Measurements from ENCODE around the gene AKAP13. TPM values are rescaled to one million over a fixed set of nuclear protein-coding genes. Genes with fewer than 3 reads are reported as not detected.
"Not testable (repeated sequence)": the region's sequence is repeated elsewhere in the genome, so short reads cannot be mapped to it uniquely, and the experiment has no call there.

Gene AKAP13
- total RNA-seq, 1 experiment from 2014 or later: 47.3 TPM

- Histone ChIP-seq H3K23me2 (ENCODE audit: insufficient read length, low read depth, low read length, poor library complexity, severe bottlenecking) (no peaks in the 10 kb centered on the region), H3K4me2 (ENCODE audit: insufficient read depth, insufficient read length, low read length) (no peak overlapping the region), H3K9me3 (ENCODE audit: control insufficient read depth, low read depth, low read length) (no peaks in the 10 kb centered on the region), H4K8ac (replicated peaks; ENCODE audit: insufficient read length, low read depth, low read length) (no peak overlapping the region), H4K91ac (ENCODE audit: insufficient read length, low read depth, low read length) (no peak overlapping the region), H3K23ac (ENCODE audit: insufficient read length, low read depth, low read length) (no peak overlapping the region), H3K79me1 (ENCODE audit: insufficient read depth, low read depth, low read length, poor library complexity, severe bottlenecking) (no peaks in the 10 kb centered on the region), H3K14ac (ENCODE audit: insufficient read depth, low read length) (no peak overlapping the region), H2BK5ac (ENCODE audit: insufficient read length, low read length) (no peak overlapping the region), H3K9ac (ENCODE audit: extremely low read depth, insufficient read length, low read length) (no peak overlapping the region), H2BK20ac (ENCODE audit: low read depth, low read length, poor library complexity, severe bottlenecking) (no peak overlapping the region), H3K27me3 (ENCODE audit: insufficient read depth, low read length) (no peaks in the 10 kb centered on the region), H3K56ac (ENCODE audit: insufficient read length, low read depth, low read length) (no peak overlapping the region), H2AFZ (ENCODE audit: low read length) (no peak overlapping the region), H2BK12ac (ENCODE audit: insufficient read length, low read depth, low read length) (no peak overlapping the region), H3K4me1 (ENCODE audit: insufficient read depth, low read length) (no peaks in the 10 kb centered on the region; the same call in 1 of the 2 replicates), H3K18ac (ENCODE audit: insufficient read length, low read depth, low read length) (no peak overlapping the region), H3K79me2 (ENCODE audit: insufficient read depth, low read length) (no peaks in the 10 kb centered on the region), H4K20me1 (ENCODE audit: control insufficient read depth, insufficient read depth, insufficient read length) (no peaks in the 10 kb centered on the region), H2AK5ac (ENCODE audit: insufficient read length, low read length) (no peak overlapping the region), H2BK15ac (ENCODE audit: low read depth, low read length) (no peak overlapping the region), H4K5ac (ENCODE audit: insufficient read length, low read depth, low read length) (no peak overlapping the region), H3K27ac (ENCODE audit: insufficient read length, low read depth, low read length) (no peak overlapping the region), H3T11ph (ENCODE audit: low read length) (no peak overlapping the region), H2BK120ac (ENCODE audit: low read depth, low read length, poor library complexity, severe bottlenecking) (no peak overlapping the region), H3K4ac (ENCODE audit: low read depth, low read length) (no peak overlapping the region)
- H3K4me1 Mint-ChIP-seq: peaks cover 7 to 14% of the 10 kb centered on the region in 2 experiments
- no peak for DNase-seq
- TF ChIP-seq CTCF (conservative IDR thresholded peaks at IDR 0.05): no peak
- peaks cover 0 to 2% of the 10 kb centered on the region in 2 experiments; a peak in 3 of 5 replicates for H3K9me3 Mint-ChIP-seq
- H3K27ac Mint-ChIP-seq: no peak overlapping the region
- peaks cover 4% of the 10 kb centered on the region for H3K27me3 Mint-ChIP-seq (ENCODE audit: low read depth)
- no peaks in the 10 kb centered on the region; a peak in 1 of 7 replicates for H3K36me3 Mint-ChIP-seq (ENCODE audit: insufficient read depth in 1 of 3, low read depth in 3 of 3)
- H3K4me3 Mint-ChIP-seq: no peak overlapping the region
Measured at GRCh38 chr15:85340852-85341251, 39.6 kb upstream of the AKAP13 start.

- H2BK5ac ChIP-seq (ENCODE audit: insufficient read length, low read length); H3K9me3 ChIP-seq (ENCODE audit: control insufficient read depth, low read depth, low read length); H3K23me2 ChIP-seq (ENCODE audit: insufficient read length, low read depth, low read length, poor library complexity, severe bottlenecking); H3K14ac ChIP-seq (ENCODE audit: insufficient read depth, low read length); H2BK20ac ChIP-seq (ENCODE audit: low read depth, low read length, poor library complexity, severe bottlenecking); DNase-seq; H3K9me3 Mint-ChIP-seq; H4K20me1 ChIP-seq (ENCODE audit: control insufficient read depth, insufficient read depth, insufficient read length); H3K36me3 Mint-ChIP-seq (ENCODE audit: insufficient read depth in 1 of 3, low read depth in 3 of 3); H4K8ac ChIP-seq (replicated peaks; ENCODE audit: insufficient read length, low read depth, low read length); H3K56ac ChIP-seq (ENCODE audit: insufficient read length, low read depth, low read length); H2BK120ac ChIP-seq (ENCODE audit: low read depth, low read length, poor library complexity, severe bottlenecking); H3T11ph ChIP-seq (ENCODE audit: low read length); H3K4ac ChIP-seq (ENCODE audit: low read depth, low read length); H3K4me3 Mint-ChIP-seq; H2BK12ac ChIP-seq (ENCODE audit: insufficient read length, low read depth, low read length); H3K9ac ChIP-seq (ENCODE audit: extremely low read depth, insufficient read length, low read length); H2AK5ac ChIP-seq (ENCODE audit: insufficient read length, low read length); H3K23ac ChIP-seq (ENCODE audit: insufficient read length, low read depth, low read length); H3K27me3 ChIP-seq (ENCODE audit: insufficient read depth, low read length); H2AFZ ChIP-seq (ENCODE audit: low read length); H3K27ac Mint-ChIP-seq; H3K18ac ChIP-seq (ENCODE audit: insufficient read length, low read depth, low read length); H3K79me2 ChIP-seq (ENCODE audit: insufficient read depth, low read length); H3K27me3 Mint-ChIP-seq (ENCODE audit: low read depth); H3K4me2 ChIP-seq (ENCODE audit: insufficient read depth, insufficient read length, low read length); H2BK15ac ChIP-seq (ENCODE audit: low read depth, low read length); H3K79me1 ChIP-seq (ENCODE audit: insufficient read depth, low read depth, low read length, poor library complexity, severe bottlenecking); H3K4me1 ChIP-seq (ENCODE audit: insufficient read depth, low read length); H4K91ac ChIP-seq (ENCODE audit: insufficient read length, low read depth, low read length); H3K27ac ChIP-seq (ENCODE audit: insufficient read length, low read depth, low read length); H4K5ac ChIP-seq (ENCODE audit: insufficient read length, low read depth, low read length): not testable (repeated sequence)
- no CpG with 5 or more reads among the region's 6 CpGs for WGBS (ENCODE audit: extremely low coverage, insufficient read length, low lambda C conversion rate)
- H3K4me1 Mint-ChIP-seq: peaks cover 7 to 12% of the 10 kb centered on the region in 2 experiments
Measured at GRCh38 chr15:85342163-85342562, 38.2 kb upstream of the AKAP13 start.
